CD4-positive, alpha-beta T cell treated with Interleukin-4 for 4 hours (primary cell): Measurements from ENCODE around the gene CYB561D2.

ENCODE experiments used
- DNase-seq: peaks from one replicate; pipeline ENCODE4 v3.0.0-alpha.2; 2020

Gene CYB561D2

GRCh38 chr3:50369012-50369670 lies 18.5 kb downstream of the CYB561D2 start:
- DNase-seq = no peak

GRCh38 chr3:50370594-50370993 lies 19.9 kb downstream of the CYB561D2 start:
- DNase-seq = no peak

- DNase-seq = no peak
These were observed 20.5 kb downstream of the CYB561D2 start for GRCh38 chr3:50371133-50371685.

GRCh38 chr3:50372349-50372748 lies 21.7 kb downstream of the CYB561D2 start:
- no peak for DNase-seq

DNA sequence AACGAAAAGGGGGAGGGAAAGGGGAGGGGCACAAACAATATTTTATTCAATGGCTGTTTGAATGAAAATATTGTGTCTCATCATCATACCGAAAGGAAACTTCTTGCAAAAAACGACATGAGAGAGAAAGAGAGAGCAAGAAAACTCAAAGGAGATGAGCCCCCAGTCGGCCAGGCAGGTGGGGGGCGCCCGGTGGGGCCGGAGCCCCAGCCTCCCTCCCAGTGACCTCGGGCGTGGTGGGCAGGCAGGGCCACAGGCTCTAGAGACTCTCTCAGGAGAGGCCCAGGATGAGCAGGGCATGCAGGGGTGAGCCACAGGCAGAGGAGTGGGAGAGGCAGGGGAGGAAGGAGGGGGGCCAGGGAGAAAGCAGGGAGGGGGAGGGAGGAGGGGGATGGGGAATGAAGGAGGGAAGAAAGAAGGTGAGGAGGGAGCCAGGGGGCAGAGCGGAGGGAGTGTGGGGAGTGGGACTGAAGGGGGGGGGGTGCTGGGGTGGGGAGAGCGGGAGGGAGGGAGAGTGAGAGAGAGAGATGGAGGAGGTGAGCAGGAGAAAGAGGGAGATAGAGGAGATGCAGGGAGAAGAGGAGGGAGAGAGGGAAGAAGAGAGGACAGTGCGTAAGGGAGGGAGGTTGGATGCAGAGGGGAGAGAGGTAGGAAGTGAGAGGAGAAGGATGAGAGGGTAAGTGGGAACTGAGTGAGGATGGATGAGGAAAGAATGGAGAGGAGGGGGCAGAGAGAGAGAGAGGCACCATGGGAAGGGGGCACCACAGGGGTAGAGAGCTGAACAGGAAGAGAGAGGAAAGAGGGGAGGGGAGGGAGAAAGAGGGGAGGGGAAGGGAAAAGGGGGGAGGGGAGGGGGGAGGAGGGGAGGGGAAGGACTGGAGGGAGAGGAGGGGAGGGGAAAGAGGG lies 22.7 kb downstream of the CYB561D2 start:
- no peak for DNase-seq

DNA sequence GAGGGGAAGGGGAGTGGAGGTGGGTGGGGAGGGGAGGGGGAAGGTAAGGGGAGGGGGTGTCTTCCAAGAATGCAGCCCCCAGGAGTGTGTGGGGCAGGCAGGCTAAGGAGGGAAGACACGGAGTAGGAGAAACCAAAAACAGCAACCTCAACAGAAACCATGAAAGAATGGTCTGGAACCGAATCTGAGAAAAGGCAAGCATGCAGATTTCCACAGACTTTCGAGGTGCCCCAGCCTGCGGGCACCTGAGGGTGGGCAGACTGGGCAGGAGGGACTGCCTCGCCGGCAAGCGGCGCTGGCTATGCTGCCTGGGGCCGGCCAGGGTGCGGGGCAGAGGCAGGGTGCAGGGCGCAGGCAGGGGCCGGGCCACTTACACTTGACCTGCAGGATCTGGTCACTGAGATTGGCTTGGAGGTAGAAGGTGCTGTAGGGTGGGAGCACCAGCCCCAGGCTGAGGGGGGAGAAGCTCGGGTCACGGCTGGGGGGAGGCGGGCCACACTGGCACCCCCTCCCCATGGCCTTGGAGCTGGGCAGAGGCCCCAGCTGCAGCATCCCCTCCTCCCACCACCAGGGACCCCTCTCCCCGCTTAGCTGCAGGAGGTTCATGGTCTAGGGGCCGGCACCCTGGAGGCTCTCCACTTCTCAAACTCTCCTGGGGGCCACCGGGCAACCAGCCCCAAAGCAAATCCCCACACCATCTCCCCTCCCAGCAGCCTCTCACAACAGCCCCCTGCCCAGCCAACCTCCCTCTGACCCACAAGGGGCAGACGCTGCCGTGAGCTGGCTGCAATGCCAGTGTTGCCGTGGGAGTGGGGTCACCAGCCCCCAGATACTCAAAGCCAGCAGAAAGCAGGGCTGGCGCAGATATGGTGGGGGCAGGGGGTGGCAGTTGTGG lies 23.9 kb downstream of the CYB561D2 start:
- no peak for DNase-seq

DNA sequence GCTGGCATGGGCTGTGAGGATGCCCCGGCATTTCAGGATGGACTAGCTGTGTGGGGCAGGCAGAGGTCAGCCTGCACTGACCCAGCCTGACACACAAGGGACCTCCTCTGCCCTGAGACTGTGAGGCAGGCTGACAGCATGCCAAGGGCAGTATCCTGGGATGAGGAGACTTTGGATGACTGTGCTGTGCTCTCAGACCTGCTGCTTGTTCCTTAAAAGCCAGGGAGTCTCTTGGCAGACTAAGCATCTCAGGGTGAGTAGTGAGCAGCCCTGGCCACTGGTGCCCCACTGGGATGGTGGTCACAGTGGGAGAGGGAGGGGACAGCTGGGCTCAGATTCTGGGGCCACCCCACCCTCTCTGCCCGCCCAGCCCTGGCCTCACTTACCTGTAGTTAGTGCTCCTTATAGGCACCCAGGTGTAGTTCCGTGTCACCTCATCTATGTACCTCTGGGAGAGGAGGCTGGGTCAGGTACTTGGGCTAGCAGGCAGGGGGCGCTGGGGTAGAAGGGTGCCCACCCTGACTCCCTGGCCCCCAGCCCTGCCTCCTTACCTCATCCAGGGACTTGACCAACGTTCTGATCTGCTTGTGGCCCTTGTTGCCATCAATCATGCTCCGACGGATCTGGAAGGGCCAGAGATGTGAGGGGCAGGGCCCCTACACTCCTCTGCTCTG lies 24.7 kb downstream of the CYB561D2 start:
- DNase-seq = no peak

DNA sequence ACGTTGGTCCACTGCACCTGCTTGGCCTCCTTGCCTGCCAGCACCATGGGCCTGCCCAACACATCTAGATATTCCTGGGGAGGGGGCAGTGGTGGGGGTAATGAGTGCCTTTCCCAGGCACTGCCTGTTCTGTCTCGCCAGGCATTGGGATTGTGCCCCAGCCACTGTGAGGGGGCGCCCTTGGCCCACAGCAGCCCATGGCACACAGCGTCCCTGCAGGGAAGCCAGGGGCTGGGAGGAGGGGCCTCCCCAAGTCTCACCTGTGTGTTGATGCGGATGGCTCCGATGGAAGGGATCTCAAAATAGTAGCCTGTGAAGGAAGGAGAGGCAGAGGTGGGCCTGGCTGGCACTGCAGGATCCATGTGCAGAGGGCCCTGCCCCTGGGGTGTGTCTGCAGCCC lies 27.4 kb downstream of the CYB561D2 start:
- DNase-seq = no peak

DNA sequence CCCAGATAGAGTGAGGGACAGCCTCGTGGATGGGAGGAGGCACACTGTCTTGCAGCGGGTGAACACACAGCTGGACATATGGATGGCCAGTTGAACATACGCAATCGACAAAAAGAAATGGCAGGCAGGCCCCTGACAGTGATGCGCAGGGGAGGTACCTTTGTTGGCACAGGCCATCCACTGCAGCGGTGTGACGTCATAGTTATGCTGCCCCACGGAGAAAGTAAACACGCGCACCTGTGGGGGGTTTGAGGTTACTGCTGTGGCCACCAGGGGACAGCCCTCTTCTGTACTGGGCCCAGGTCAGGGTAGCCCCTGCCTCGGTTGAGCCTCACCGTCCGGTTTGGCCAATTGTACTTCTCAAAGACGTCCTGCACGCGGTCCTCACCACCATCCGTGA lies 28.1 kb downstream of the CYB561D2 start:
- no peak for DNase-seq

DNA sequence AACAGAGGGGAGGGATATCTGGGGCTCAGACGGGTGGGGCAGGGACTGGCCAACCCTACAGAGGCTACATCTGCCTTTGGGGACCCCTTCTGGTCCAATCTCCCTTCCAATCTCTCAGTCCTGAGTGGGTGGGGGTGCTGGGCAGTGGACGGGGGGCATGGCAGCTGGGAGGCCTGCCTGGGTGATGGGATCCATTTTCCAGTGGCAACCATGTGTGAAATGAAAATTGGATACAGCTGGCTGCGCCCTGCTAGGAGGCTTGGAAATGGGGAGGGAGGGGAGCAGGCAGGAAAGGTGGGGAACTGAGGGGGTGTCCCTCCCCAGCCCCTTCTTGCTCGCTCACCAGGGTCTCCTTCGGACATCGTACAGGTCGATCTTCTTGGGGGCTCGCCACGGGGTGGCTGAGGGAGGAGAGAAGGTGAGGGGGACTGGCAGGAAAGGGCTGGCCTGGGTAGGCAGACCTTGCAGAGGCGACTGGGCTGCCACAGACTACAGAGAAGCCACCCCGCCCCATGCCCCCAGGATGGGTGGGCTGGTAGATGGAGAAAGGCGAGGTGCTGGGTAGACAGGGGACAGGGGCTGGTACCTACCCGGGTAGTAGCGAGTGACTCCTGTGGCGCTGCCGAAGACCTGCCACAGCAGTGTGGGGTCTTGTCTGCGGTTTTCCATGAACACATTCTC lies 29.9 kb downstream of the CYB561D2 start:
- no peak for DNase-seq

DNA sequence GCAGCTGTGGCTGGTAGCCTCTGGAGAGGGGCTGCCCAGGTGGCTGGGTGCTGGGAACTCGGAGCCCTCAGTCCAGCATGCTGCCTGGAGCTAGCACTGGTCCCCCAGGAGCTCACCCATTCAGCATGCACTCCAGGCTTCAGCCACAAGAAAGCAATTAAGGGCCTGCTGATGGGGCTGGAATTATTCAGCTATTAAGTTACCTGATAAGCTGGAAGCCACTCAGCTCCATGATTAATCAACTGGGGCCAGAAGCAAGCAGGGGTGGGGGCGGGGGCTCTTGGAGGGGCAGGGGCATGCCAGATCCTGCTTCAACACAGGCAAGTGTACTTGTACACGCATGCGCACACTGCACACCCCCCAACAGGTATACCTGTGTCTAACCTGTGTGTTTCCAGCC lies 30.7 kb downstream of the CYB561D2 start:
- no peak for DNase-seq

DNA sequence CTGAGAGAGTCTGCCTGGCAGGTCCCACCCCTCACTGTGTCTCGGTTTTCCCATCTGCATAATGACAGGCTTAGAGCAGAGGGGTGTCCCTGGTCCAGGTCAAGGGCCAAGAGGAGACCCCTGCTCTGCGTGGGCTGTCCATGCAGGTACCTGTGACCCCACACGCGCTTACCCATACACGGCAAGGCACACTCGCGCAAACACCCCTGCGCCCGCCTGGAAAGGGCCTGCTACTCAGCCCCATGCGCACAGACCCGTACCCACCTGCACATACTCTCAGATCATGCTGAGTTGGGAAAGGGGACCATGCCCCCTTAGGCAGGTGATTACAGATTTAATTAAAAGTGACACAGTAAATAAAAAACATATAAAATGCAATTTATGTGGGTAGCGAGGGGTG lies 32.1 kb downstream of the CYB561D2 start:
- DNase-seq = no peak

- no peak for DNase-seq
These were observed 33.1 kb downstream of the CYB561D2 start for GRCh38 chr3:50383750-50384149.

DNA sequence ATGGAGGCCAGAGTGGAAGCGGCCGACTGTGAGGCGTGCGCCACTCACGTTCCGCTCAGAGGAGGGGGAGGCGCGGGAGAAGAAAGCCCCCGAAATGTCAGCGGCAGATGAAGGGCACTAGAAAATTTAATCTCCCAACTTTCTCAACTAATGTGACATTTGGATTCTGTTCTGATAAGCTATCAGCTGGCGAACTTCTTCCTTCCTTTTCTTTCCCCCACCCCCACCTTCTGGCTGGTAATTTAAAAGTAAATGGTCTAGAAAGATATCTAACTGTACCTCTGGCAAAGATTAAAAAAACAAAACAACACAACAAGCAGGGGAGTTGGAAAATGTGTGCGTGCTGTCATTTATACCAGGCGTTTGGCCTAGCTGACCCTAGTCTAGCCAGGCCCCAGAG lies 35.1 kb downstream of the CYB561D2 start:
- DNase-seq = no peak

GRCh38 chr3:50388016-50388719 lies 37.5 kb downstream of the CYB561D2 start:
- DNase-seq = no peak

- no peak for DNase-seq
These were observed 38.2 kb downstream of the CYB561D2 start for GRCh38 chr3:50388720-50389413.

DNA sequence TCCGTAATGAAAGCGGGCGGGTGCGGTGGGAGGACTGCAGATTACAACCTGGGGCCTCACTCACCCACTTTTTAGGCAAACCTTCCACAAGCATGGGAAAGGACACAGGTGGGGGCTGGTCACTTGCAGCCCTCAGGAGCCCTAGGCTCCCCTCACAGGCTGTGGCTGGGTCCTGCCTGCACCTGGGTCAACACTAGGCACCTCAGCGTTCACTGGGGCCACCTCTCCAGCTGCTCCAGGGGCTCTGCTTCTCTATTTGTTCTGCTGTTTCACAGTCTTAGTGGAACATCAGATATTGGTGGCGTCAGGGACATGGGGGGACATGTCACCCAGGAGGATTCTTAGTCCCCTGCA lies 38.7 kb downstream of the CYB561D2 start:
- no peak for DNase-seq

DNA sequence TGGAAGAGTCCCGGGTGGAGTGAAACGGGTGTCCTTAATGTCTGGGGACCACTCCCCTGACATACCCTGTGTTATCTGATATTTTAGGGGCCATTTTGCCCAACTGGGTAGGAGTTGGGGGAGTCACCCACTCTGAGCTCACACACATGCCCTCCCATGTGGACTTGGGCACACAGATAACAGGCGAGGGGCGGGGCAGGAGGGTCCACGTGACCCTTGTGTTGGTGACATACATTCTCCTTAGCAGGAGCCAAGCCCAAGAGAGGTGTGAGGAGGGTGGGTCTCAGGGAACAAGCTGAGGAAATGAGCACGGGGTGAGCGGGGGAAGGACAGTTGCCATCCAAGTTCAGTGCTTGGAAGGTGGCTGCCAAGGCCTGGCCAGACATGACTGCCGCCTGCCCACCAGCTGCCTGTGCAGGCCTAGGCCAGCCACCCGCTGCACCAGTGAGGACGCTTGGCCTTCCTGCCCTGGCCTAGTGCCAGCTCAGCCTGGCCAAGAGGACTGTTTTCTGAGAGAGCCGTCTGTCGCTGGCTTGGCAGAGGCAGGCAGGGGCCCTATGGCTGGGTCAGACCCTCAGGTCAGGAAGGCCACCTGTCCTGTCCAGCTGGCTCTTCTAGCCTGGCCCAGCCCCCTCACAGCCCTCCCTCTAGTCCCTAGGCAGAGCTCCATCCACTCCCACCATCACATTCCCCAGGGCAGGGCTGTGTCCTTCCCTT lies 40.0 kb downstream of the CYB561D2 start:
- DNase-seq = no peak

DNA sequence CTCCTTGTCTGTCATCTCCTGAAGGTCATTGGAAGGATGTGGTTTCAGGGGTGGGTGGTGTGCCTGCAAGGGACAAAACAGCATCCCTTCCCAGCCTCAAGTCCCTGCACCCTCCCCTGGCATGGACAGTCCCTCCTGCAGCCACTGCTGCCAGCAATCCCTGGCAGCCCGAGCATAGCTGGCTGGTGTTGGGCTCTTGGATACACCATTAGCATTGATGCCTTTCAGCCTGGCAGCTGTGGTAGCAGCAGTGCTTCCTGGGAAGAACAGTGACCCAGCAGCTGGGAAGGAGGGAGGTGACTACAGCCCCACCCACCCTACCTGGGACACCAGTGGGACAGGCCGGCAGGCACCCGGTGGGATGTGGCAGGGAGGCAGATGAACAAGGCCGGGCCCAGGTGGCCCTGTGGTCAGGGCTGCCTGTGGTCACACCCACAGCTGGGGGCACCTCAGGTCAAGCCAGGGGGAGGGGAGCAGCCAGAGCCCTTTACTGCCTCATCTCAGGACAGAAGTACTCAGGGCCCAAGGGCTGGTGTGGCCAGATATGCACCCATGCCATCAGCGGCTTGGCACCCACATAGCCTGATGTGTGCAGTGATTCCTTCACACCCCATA lies 41.5 kb downstream of the CYB561D2 start:
- no peak for DNase-seq
